GM21825 (cell line): ENCODE measurements around the gene SMPX.

Experiments
- ATAC-seq: cut with Tn5 transposase; IDR thresholded peaks from one replicate; pipeline ENCODE4 v1.9.1; 2021; ENCODE audit warnings: mild to moderate bottlenecking, moderate library complexity; ENCODE audit not compliant: unreplicated experiment

The SMPX gene

DNA sequence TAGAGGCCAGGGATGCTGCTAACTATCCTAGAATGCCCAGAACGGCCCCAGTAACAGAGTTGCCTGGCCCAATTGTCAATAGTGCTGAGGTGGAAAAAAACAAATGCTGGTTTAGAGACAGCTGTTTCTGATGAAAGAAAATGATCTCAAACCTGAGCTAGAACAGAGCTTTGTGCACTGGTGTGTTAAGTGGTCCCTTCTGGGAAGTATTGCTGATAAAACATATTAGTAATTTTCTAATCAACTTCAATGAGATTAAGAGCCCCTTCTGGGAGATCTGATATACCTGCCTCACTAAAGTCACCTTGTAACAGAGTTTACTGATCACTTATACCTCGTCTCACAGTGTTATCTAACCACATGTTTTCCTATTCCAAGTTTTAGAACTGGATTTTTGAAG lies 42.1 kb downstream of the SMPX start:
- no peak for ATAC-seq

DNA sequence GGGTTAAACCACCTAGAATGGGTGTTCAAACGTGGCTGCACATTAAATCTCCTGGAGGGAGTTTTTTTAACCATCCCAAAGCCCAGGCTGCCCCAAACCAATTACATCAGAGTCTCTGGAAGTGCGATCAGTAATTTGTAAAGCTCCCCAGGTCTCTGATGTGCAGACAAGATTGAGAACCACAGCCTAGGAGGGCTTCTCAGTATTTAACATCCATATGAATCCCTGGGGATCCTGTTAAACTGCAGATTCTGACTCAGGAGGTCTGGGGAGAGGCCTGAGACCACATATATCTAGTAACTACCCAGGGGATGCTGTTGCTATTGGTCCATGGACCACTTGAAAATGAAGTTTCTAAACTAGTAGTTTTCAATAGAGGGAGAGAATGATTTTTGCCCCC lies 42.6 kb downstream of the SMPX start:
- ATAC-seq, result no peak

DNA sequence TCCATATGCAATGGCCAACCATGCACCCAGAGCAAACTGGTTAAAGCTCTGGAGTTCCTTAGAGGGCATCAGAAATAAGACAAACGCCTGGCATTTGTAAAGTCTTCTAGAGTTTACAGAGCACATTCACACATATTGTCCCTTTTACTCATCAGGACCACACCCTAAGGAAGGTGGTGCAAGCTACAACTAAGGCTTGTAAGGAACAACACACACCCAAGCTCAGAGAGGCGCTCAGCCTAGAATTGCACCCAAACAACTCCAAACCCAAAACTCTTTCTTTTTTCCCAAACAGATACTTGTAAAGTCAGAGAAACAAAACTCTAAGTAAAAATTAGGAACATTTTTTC lies 46.1 kb downstream of the SMPX start:
- no peak for ATAC-seq

DNA sequence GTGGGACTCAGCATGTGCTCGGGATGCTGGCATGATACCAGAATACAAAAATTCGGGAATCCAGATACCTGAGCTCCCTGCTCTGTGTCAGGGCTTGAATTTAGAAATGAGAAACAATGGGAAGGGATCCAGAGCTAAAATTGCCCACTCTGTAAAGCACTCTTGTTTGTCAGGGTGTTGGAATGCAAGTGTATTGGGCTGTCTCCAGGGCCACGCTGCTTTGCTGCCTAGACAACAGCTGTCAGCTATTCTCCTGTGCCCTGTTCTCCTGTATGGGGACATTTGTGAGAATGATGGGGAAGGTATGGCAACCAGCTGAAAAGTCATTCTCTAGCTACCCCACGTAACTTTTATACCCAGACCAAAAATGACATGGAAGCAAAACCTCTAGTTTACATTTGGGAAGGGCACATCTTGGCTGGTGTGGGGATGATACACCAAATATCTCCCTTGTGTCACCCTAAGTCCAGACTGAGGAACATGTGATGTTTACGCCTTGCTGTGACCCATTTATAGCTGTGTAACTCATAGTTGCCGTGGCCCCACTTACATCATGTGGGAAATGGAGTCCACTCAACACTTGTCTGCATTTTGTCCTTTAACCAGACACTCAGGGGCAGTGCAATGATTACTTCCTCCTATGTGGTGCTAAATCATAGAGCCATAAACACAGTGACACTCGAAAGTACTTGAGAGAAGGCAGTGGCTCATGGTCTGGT lies 46.6 kb downstream of the SMPX start:
- ATAC-seq, result no peak

DNA sequence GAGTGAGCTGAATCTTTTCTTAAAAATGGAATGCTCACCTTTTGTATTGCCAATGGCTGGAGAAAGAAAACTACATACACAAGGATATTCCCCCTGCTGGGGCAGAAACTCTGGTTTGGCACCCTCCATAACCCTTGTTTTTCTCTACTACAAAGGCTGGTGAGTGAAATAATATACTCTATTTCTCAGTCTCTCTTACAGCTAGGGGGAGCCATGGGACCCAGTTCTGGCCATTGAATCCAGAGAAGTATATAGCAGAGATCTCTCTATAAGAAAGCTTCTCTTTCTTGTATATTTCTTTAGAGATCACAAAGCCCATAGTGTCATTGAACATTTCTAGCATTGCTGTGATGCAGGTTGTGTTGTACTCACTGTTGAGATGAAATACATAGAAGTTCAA lies 49.8 kb downstream of the SMPX start:
- no peak for ATAC-seq

DNA sequence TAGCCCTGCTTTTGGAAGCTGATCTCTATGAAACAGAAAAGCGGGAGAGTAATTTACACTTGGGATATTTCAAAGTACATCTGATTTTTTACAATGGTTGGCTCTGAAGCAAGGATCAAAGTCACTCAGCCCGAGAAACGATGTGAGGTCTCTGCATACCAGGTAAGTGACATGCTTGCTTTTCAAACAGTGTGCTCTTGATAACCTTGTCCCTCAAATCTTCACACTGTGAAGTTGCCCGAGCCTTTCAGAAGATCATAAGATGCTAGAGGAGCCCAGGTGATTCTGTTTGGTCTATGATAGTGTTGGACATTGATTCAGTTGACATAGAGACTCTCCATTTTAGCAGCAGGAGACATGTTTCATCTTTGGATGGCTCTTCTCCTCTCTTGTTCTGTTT lies 52.7 kb downstream of the SMPX start:
- no peak for ATAC-seq

DNA sequence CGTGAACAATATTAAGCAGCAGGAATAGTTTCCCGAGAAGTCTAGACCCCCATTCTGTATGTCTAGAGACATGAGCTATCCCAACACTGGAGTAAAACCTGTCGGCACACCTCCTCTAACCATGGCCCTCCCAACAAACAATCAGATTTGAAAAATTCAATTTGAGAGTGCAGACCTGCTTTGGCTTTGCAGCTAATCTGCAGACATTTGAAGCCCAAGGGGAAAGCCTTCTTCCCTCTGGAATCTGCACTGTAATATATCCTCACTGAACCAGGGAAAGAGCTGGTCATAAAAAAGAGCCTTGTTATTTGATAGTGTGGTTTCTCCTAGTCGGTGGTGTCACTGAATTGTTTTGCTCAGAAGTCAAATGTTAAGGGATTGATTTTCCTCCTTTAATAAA lies 55.2 kb downstream of the SMPX start:
- no peak for ATAC-seq

DNA sequence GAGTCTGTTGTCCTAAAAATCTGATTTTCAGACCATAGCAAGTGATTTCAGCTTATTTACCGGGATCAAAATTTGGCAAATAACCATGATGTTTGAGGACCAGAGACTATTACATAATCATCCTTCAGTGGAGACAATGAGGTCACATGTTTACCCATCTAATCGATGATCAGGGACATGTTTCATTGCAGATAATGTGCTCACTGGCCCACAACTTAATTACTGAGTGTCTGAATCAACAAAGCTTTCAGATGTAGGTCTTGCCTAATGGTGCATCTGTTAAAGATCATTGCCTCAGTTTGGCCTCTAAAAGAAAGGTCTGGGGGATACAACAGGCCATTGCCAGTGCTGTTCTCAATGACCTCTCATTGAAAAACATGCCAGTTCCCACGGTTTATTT lies 56.9 kb downstream of the SMPX start:
- no peak for ATAC-seq

DNA sequence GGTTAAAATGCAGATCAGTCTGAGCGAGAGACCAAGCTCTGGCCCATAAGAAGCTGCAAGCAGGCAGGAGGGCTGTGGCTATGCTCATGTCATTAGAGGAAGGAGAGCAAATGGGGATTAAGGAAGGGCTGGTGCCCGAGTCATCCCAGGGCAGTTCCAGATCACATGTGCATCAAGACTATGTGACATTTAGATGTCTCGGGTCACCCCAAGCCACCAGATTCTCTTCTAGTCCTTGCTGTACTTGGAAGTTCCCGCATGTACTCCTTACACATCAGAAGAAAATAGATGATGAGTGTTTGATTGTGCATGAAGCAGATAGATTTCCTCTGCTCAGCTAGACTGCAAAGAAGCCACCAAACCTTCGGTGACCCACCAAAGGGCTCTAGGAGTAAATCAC lies 57.6 kb downstream of the SMPX start:
- ATAC-seq, result no peak

DNA sequence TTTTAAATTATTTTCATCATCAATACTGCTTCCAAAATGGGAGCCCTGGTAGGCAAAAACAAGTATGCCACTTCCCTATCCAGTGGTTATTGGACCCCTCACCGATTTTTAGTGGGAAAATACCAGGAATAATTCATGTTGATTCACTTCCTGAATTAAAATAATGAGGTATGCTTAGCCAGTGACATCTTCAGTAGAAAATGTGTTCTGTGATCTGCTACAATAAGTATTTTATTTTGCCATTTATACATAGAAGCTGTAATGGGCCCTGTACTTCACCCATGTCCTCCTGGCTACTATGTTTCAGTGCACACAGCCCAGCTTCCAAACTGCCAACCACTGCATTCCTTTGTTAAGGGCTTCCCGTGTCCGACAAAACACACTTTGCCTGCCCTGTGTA lies 58.8 kb downstream of the SMPX start:
- no peak for ATAC-seq

DNA sequence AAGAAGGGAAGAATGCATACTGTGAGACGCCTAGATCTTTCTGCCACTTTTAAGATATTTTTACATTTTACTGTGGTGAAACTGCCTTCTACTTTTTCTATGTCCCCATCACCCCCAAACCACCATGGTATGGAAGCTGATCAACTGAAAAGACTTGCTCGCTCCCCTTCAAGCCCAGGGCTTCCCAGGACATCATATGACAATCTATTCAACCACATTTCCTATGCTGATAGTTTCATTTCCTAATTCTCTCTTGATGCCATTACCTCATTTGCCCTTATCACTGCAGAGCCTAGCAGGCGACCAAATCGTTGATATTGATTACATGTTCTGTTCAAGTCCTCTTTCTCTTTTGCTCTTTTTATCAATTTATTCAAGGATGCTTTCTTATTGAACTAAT lies 59.6 kb downstream of the SMPX start:
- no peak for ATAC-seq

DNA sequence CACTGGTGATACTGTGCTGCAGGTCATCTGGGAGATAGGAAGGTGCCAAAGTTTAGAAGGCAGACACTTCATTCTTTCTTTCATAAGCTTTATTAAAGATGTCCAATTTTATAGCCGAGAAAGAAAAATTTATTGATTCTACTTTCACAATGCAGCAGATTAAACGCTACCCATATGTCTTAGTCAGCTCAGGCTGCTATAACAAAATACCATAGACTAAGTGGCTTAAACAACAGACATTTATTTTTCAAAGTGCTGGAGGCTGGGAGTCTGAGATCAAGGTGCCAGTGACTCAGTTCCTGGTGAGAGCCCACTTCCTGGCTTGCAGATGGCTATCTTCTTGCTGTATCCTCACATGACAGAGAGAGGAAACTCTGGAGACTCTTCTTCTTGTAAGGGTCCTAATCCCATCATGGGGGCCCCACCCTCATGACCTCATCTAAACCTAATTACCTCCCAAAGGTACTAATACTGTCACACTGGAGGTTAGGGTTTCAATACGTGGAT lies 66.4 kb downstream of the SMPX start:
- ATAC-seq, result no peak

DNA sequence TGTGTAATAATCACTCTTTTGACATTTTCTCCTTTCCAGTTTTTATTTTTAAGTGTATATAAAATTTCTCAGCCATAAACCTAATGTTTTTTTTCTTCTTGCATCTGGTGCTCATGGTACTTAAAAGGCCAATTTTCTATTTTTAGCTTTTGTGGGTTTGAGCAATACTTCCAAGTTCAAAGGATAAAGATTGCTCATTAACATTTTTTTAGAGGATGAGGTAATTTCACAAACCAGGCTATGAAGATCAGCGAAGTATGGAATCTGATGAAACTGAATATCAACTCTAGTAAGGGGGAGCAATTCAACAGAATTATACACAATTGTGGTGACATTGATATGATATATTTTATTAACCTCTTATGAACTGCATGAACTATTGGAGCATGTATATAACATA lies 74.0 kb downstream of the SMPX start:
- no peak for ATAC-seq

DNA sequence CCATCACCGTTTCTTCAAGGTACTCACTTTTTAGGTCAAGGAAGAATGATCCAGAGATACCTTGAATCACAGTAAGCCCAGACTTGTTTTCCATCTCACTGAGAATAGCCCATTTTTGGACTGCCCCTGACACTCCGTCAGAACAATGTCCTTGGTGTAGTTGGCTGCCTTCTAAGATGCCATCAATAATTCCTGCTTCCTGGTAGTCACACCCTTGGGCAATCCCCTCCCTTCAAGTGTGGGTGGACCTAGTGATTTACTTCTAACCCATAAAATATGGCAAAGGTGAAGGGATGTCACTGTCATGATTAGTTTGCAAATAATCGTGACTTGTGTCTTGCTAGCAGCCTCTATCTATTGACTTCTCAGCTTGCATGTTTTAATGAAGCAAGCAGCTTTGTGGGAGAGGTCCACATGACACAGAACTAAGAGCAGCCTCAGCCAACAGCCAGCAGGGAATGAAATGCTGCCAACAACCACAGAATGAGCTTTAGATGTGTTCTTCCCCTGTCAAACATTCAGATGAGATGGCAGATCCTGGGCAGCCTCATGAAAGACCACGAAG lies 79.8 kb downstream of the SMPX start:
- no peak for ATAC-seq

DNA sequence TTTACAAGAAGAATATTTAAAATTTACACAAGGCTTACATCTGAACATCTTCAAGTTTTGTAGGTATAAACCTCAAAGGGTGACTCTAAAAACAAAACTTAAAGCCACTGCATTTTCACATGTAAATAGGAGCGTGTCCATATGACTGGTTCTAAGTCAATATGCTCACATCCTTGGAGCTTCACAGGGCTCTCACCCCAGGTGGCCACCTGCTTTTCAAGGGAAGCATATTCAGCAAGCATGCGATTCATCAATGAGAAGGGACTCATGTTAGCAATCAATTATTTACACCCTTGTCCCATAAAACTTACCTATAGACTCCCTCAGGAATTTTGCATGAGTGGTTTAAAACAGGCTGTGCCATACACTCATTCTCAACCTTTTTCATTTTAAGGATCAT lies 82.0 kb downstream of the SMPX start:
- no peak for ATAC-seq

DNA sequence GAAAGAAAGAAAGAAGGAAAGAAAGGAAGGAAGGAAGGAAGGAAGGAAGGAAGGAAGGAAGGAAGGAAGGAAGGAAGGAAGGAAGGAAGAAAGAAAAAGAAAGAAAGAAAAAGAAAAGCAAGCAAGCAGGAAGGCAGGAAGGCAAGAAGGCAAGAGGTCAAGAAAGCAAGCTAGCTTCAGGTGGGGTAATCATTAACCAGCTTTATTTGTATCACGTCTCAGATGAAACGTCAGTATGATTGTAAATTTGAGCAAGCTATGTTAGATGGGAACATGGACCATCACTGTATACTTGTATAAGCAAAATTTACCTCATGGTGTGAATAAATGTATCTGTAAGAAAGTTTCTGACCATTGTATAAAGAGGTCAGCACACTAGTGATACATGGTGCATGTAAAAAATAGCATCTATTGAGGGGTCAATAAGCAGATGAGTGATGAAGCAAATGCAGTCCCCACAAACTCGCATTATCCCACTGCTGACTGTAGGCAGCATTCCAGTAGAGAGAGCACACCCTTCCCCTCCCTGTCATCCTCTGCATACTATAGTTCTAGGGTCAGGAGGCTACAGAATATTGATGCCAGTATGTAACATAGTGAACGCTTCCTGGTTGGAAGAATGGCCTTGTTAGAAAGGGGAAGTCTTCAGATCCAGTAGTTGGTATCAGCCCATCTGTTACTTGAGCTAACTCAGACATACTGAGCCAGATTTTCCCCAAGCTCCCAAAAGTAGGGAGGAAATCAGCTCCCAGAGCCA lies 83.3 kb downstream of the SMPX start:
- ATAC-seq, result no peak

DNA sequence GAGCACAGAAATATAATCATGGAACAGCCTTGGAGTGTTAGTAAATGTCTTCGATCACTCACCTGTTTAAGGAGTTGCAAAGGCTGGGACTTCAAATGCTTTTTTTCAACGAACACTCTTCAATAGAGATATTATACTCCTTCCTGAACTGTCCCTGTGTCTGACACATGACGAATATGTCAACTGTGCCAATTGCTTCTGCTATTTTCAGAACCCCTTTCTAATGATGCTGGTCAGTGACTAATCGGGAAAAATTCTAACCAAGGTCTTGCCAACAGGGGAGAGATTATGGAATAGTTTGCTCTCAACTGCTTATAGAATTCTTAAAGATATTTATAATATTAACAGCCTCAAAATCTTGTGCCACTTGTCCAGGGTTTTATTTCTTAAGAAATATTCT lies 91.2 kb downstream of the SMPX start:
- no peak for ATAC-seq

DNA sequence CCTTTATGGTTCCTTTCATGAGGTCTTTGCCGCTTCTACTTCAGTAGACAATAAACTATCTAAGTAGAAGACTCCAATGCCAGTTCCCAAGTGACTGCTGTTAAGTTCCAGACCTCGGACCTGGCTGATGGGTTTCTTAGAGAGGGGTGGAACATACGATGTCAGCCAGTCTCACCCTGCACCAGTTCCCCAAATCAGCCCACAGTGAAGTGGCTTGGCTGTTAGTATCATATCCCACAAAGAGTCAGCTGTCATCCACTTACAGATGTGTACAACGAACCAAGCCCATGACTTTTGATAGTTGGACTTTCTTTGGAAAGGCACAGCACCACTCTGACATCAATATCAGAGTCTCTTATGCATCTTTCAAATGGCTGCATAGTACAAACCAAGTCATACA lies 91.7 kb downstream of the SMPX start:
- ATAC-seq, result no peak

DNA sequence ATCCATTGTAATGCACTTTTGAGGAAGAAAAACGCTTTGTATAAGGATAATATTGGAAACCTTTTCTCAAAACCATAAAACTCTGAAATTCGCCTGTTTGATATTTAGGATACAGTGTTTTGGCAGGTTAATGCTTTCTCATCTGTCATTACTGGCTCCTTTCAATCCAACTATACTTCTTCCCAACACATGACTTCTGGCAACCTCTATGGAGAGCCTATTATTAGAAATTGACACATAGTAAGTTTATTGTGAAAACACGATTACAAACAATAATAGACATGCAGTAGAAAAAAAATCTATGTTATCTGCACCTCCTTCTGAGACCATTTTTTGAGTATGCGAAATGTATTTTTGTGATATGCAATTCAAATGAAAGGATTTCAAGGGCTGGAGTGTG lies 95.2 kb downstream of the SMPX start:
- ATAC-seq, result no peak

DNA sequence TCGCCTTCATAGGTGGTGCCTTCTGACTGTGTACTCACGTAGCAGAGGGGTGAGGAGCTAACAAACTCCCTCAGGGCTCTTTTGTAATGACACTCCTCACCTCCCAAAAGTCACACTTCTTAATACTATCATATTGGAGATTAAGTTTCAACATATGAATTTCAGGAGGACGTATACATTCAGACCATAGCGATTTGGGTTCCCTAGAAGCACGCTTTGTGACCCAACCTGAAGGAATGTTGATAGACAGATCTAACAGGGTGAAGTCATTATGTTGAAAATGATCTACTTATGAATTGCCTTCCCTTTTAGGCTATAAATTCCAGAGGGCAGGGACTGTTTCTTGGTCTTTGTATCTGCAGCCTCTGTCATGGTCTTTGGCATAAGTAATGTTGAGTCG lies 96.6 kb downstream of the SMPX start:
- ATAC-seq, result no peak

DNA sequence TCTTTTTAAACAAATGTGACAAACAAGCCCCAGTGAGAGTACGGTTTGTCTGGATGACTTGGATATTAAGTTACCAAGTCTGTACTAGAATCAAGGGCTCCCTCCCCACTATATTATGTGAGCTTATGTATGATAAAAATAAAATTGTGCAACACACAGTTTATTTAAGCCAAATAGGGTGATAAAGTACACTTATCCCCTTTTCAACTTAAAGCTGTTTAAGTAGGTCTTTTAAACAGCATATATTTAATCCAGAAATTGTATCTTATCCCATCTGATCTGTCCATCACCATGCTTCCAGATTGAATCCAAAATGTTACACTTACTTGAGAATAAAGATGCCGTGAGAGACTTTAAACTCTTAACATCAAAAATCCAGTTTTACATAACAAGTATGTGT lies 97.8 kb downstream of the SMPX start:
- ATAC-seq, result no peak

DNA sequence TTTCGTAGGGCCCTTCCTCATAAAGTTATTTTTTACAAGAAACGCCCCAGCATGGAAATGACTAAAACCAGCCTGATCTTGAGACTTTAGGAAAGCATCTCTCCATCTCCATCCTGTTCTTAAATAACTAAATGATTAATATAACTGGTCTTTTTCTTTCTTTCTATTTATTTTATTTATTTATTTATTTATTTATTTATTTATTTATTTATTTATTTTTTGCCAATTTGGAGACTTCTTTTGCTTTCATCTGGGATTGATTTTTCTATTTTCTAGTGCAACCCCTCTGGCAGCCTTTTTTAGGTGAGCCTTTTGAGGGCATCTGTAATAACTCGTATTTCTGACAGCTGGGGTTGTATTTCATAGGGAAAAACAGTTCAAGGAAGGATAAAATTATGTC lies 98.6 kb downstream of the SMPX start:
- no peak for ATAC-seq
